Measurements from ENCODE around the gene HTR7.
"Not testable (repeated sequence)": the region's sequence is repeated elsewhere in the genome, so short reads cannot be mapped to it uniquely, and the experiment has no call there.

Gene HTR7

DNA sequence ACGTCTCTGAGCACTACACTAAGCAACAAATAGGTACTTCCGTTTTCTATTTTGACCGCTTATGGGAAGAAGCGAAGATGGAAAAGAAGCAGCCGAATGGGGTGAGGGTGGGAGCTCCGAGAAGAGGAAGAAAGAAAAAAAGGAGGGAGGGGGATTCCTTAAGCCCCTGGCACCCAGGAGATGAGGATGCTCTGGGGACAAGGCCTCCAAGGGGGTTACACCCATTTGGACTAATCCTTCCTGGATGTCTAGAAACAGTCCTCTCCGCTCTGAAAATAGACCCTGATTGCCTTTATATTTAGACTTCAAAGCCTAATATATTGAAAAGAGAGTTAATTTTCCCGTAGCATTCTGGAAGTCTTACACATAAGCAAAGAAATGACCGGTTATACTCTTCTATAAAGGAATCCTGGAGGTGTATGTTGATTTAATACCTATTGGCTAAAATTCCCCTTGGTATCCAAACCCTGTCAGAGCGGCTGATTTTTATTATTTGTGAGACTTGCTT lies 676 bp upstream of the HTR7 start:
- no peak for DNase-seq (ENCODE audit: low read depth)

DNA sequence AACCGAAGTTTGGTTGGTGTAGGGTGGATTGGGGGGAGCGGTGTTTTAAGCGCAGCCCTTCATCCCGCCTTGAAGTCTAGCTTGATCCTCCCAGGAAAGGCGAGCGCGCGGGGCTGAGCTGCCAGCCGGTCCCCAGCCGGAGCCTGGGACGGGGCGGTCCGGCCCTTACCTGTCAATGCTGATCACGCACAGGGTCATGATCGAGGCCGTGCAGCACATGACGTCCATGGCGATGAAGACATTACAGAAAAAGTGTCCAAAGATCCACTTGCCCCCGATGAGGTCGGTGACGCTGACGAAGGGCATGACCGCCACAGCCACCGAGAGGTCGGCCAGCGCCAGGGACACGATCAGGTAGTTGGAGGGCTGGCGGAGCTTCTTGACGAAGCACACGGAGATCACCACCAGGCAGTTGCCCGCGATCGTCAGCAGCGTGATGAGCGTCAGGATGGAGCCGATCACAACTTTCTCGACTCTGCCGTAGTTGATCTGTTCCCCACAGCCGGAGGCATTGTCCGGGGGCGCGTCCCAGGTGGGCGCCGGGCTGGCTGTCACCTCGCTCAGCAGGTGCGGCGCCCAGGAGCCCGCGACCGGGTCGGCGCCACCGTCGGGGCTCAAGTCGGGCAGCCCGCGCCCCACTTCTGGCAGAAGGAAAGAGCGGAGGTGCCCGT lies 740 bp downstream of the HTR7 start:
- DNase-seq (ENCODE audit: low read depth) = no peak

DNA sequence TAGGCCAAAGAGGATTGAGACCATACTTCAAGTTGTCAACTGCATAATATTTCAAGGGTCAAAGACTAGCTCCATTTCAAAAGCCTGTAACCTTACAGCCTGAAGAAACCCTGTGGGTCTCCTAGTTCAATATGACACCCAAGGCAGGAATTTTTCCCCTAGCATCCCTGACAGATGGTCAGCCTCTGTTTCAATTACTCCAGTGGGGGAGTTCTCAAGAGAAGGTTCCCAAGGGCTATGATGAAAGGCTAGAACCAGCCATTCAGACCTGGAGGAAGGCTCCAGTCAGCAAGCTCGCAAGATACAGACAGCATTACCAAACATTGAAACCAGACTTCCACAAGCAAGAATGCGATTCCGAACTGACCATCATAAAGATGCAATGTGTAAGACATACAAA lies 1.6 kb downstream of the HTR7 start:
- no peak for DNase-seq (ENCODE audit: low read depth)

DNA sequence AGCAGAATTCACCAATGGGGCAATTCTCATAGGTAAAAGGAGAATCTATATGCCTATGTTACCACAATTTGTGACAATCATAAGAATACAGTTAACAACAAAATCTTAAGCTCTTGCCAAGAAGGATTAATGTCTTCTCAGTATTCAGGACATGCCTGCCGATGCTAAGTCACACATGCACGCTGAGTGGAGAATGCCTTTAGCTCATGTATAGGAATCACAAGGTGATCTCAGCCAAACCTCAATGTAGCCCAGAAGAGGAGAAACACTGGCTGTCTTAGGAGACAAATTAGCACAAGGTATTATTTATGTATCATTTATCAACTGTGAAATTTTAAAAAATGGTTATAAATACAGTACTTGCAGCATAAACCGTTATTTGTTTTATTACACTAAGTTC lies 2.7 kb downstream of the HTR7 start:
- DNase-seq (ENCODE audit: low read depth) = no peak

DNA sequence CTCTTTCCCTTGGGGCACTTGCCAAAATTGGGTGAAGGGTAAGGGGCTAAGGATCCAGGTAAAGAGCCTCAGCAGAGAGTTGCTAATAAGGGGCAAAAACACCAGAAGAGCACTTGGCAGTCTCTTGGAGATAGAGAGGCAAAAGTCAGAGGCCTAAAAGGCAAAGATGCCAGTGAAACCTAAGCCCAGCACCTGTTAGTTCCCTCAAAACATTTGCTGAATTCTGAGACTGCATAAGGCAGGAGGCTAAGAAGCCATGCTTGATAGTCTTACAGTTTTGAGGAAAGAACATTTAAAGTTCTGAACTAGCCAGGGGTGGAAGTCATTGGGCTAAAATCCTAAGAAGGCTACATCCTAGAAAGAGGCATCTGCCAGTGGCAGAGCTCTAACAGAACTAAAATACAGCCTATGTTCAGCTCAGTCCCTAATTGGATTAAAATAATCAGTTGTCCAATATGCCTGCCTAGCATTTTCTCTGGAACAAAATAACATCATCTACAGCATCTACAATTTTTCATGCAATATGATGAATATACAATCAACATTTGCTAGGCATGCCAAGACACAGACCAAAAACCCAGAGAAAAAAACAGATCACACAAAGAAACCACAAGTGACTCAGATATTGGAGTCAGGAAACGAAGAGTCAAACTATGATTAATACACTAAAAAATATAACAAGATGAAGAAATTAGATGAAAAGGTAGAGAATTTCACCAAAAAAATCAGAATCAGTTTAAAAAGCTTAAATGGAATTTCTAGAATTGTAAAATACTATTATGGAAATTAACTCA lies 7.7 kb downstream of the HTR7 start:
- DNase-seq (ENCODE audit: low read depth) = no peak

DNA sequence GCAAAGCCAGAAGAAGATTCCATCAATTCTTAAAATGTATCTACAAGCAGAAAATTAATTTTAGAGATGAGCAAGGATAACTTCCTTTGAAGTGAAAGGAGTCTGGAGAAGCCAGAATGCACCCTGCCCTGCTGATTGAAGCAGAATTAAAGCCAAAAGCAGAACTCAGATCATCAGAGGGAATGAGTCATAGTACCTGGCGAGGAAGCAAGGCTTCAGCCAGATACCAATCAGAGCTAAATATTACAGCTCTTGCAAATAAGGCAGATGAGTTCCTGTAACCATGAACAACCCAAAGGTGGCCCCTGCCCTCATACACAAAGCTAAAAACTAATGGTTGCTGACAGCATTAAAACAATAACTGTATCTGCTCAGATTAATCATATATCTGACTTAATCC lies 10.4 kb downstream of the HTR7 start:
- DNase-seq (ENCODE audit: low read depth) = no peak

DNA sequence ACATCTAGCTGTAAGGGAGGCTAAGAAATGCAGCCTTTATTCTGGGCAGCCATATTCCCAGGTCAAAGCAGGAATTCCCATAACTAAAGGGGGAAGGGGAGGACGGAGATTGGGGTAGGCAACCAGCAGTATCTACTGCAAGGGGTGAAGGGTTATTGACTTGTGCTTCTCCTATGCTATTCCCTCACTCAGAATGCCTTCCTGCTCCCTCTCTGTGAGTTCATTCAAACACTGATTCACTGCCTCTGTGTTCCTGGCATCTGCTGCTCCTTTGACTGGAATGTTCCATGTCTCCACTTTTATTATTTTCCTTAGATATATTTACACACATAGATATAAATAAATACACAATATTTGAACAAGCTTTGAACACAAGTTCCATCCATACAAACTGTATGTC lies 11.1 kb downstream of the HTR7 start:
- DNase-seq (ENCODE audit: low read depth) = no peak

DNA sequence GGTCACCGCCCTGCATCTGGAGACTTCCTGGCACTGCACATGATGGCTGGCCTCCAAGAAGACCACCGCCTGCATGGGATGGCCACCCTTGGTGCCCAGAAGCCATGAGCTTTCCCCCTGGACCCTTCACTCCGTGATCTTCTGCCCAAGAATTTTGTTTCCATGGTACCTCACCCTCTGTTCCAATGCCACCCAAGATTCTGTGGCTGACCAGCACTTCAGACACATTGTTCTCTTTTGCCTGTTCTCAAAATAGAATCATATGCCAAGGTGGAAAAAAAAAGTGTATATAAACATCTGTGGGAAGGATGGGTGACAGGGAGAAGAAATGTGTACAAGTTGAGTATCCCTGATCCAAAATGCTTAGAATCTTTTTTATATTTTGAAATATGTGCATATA lies 12.1 kb downstream of the HTR7 start:
- no peak for DNase-seq (ENCODE audit: low read depth)

DNA sequence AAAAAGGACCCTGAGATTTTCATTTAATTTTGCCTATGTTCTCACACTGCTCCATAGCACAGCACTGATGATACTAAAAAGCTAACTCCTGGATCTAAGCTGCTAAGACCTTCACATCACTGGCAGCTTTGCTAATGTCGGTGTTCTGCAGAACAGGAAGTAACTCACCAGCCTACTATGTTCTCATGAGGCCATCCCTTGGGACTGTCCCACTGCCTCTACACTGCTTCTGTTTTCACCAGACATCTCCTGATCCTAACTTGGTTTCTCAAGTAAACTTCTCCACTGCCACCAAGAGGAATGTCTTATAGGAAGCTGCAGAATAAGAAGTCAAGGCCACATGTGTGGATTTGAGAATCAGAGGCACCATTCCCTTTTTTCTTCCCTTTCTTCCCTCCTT lies 15.1 kb downstream of the HTR7 start:
- no peak for DNase-seq (ENCODE audit: low read depth)

DNA sequence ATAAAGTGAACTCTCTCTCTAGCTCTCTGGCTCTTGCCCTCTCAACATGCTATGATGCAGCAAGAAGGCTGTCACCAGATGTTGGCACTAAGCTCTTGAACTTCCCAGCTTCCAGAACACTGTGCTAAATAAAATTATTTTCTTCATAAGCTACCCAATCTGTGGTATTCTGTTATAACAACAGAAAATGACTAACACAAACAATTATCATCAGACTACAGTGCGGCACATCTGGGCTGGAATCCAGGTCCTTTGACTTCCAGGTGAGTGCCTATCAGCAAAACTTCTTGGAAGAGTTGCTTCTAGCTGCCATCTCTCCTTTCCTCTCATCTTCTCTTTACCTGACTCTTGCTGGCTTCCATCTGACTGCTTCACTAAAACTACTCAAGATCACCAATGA lies 20.4 kb downstream of the HTR7 start:
- no peak for DNase-seq (ENCODE audit: low read depth)

DNA sequence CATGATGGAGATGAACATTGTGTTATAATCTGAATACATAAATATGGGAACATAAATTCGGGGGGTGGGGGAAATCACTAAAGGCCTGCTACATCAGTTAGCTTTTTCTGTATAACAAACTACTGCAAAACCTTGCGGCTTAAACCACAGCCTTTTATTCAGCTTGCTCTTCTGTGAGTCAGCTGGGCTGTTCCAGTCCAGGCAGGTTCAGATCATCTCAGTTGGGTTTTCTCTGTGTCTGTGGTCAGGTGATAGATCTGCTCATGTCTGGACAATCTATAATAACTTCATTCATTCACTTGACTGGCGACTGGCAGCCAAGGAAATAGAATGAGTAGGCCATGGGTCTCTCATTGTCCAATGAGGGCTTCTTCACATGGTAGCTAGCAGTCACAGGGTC lies 23.5 kb downstream of the HTR7 start:
- DNase-seq (ENCODE audit: low read depth) = no peak

DNA sequence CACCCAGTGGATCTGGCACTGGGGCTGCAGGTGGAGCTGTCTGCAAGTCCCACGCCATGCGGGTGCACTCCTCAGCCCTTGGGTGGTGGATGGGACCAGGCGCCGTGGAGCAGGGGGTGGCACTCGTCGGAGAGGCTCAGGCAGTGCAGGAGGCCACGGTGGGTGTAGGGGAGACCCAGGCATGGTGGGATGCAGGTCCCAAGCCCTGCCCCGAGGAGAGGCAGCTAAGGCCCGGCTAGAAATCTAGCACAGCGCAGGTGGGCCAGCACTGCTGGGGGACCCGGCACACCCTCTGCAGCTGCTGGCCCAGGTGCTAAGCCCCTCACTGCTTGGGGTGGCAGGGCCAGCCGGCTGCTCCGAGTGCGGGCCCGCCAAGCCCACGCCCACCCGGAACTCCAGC lies 25.7 kb downstream of the HTR7 start:
- DNase-seq (ENCODE audit: low read depth) = no peak

DNA sequence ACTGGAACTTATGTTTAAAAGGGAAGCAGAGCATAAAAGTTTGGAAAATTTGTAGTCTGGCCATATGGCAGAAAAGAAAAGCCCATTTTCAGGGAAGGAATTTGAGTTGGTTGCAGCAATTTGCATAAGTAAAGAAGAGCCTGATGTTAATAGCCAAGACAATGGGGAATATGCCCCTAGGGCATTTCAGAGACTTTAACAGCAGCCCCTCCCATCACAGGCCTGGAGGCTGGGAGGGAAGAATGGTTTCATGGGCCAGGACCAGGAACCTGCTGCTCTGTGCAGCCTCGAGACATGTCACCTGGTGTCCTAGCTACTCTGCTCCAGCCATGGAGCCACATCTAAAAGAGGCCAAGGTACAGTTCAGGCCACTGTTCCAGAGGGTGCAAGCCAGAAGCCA lies 35.3 kb downstream of the HTR7 start:
- DNase-seq (ENCODE audit: low read depth) = no peak

DNA sequence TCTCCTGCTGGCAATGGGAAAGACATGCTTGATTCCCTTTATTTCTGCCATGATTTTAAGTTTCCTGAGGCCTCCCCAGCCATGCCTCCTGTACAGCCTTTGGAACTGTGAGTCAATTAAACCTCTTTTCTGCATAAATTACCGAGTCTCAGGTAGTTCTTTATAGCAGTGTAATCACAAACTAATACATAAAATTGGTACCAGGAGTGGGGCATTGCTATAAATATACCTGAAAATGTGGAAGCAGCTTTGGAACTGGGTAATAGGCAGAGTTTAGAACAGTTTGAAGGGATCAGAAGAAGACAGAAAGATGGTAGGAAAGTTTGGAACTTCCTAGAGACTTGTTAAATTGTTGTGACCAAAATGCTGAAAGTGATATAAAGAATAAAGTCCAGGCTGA lies 36.0 kb downstream of the HTR7 start:
- DNase-seq (ENCODE audit: low read depth) = not testable (repeated sequence)

DNA sequence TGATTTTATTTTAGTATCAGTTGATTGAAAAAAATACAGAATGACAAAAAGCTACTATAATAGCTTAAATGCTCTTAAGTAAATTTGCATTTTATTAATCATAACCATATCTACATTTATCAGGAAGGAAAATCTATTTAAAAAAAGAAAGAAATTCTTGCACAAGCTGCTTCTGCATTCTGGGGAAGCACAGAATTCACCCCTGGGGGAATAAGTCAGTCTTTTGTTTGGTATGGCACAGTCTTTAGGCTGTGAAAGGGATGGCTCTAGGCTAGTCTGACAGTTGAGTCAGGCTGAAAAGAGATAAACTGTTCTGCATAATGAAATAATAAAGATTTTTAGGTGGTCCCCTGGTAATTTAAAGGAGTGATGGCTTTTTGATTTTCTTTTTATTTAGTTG lies 37.9 kb downstream of the HTR7 start:
- DNase-seq (ENCODE audit: low read depth) = no peak

DNA sequence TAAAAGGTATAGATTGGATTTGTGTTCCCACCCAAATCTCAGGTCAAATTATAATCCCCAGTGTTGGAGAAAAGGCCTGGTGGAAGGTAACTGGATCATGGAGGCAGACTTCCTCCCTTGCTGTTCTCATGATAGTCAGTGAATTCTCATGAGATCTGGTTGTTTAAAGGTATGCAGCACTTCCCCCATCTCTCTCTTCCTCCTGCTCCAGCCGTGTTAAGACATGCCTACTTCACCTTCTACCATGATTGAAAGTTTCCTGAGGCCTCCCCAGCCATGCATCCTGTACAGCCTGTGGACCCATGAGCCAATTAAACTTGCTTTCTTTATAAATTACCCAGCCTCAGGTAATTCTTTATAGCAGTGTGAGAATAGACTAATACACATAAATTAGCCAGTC lies 39.1 kb downstream of the HTR7 start:
- no peak for DNase-seq (ENCODE audit: low read depth)

DNA sequence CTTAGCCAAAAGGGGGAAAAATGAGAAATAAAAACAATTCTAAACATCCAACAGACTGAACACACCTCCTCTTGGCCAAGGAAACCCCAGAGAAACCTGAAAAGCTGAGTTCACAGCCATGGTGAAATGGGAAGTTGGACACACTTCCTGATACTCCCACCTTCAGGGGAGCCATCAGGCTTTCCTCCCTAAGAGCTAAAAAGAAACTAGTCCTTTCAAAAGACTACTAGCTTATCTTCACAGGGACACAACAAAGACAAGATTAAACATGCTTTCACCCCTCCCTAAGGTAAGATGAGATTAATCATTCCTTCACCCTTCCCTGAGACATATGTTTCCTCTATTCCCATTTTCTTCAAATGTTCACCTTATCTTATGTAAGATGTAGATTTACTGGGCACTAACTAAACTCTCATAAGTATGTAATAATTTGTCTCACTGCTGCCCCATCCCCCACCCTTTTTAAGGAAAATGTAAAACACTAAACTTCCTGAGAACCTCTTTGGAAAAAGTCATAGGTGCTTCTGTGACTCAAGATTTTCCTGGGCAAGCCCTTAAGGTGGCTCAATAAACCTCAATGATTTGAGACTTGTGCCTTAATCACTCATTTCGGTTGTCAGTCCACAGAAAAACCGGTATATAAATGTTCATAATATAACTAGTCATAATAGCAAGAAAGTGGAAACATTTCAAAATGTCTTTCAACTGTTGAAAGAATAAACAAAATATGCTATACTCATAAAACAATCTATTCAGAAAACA lies 40.5 kb downstream of the HTR7 start:
- no peak for DNase-seq (ENCODE audit: low read depth)

DNA sequence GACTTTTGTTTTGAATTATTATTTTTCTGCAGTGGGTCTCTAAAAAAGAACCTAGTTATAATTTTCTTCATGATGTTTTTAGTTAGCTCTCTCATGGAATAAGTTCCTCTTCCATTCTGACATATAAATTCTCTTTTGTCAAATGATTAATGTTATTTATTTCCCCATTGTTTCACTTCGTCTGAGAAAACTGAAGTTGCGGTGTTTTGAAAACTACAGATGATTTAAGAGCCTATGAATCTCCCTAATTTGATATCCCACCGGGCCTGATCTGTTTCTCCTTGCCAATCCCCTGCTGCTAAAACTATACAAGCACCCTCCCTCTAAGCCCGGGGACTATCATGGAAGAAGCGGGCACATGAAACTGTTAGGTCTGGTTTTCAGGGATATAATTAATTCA lies 41.4 kb downstream of the HTR7 start:
- no peak for DNase-seq (ENCODE audit: low read depth)

DNA sequence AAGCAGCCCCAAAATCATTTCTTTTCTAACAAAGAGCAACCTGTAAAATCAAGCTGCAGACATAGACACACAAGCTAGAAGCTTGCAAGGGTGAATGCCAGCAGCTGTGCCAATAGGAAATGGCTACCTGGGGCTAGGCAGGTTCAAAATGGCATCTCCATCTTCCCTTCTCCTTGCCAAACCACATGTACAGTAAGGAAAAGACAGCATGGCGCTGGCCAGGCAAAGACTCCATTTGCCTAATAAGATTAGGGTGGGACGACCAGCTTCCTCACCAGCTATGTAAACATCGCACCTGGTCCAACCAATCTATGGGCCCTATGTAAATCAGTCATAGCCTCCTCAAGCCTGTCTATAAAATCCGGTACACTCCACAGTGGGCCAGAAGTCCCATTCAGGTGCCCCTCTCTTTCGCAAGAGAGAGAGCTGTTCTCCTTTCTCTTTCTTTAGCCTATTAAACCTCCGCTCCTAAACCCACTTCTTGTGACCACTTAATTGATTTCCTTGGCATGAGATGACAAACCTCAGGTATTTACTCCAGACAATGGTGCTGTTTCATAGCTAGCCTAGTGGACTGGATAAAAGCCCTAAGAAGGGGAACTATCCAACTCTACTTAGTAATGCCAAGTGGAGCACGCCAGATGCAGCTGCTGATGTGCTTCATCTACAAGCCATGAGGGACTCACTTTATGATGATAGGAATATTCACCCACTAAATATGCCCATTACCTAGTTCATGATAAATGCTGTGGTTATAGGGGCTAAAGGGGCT lies 44.1 kb downstream of the HTR7 start:
- no peak for DNase-seq (ENCODE audit: low read depth)

DNA sequence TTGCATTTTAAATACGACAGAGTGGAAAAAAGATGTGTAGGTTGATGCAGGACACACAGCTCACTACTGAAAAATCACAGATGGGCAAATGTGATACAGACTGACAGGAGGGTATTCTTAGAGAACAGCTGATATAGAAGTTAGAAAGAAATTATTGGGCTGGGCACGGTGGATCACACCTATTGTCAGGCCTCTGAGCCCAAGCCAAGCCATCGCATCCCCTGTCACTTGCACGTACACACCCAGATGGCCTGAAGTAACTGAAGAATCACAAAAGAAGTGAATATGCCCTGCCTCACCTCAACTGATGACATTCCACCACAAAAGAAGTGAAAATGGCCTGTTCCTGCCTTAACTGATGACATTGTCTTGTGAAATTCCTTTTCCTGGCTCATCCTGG lies 50.7 kb downstream of the HTR7 start:
- DNase-seq (ENCODE audit: low read depth) = not testable (repeated sequence)

DNA sequence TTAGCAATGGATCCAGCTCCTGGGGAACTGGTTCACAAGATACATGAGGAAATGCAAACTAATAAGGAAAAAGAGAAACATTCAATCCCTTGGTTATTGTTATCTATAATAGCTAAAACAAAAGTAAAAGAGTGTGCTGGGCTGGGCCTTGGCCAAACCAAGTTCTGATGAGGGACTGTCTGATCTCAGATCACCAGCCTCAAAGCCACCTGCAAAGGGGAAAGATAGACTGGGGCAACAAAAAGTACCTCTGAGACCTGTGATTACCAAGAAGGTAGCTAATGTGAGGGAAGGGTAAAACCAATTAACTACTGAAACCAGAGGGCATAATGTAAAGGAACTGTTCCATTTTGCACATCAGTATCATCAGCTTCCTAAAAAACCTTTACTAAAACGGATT lies 51.2 kb downstream of the HTR7 start:
- no peak for DNase-seq (ENCODE audit: low read depth)

DNA sequence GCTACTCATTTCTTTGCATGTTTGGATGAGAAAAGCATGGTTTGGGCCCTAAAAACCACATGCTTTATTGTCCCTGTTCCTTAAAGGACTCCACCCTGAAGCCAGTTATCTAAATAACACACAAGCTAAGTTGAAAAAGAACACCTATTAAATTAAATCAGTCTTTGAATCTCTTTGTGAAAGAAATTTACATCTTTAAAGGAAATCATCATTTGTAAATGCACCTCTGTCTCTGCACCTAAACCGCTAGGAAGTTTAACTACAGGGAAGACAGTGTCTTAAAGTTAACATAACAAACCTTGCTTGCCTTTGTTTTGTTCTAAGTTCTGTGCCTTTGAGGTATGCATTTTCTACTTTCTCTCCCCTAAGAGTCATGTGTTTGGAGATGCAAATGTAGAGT lies 52.6 kb downstream of the HTR7 start:
- DNase-seq (ENCODE audit: low read depth) = no peak

Data from activated gamma-delta T cell treated with anti-CD3 and anti-CD28 coated beads, Interleukin-2, amount 50 U/mL, for 16 hours (primary cell).